ENCODE measurements around the gene FAM53C. TPM values are rescaled to one million over a fixed set of nuclear protein-coding genes. Genes with fewer than 3 reads are reported as not detected.
"Not testable (repeated sequence)": the region's sequence is repeated elsewhere in the genome, so short reads cannot be mapped to it uniquely, and the experiment has no call there.

Gene FAM53C
- total RNA-seq, 1 donor from 2014 or later, result 69.9 TPM

GRCh38 chr5:138389332-138389731, 51.3 kb downstream of the FAM53C start:
- TF ChIP-seq CTCF (IDR thresholded peaks at IDR 0.05; ENCODE audit: partially characterized antibody, unreplicated experiment), result no peak
- no peak overlapping the region for H3K4me3 Mint-ChIP-seq (ENCODE audit: unreplicated experiment)
- no peaks in the 10 kb centered on the region for H3K9me3 Mint-ChIP-seq (ENCODE audit: unreplicated experiment)
- H3K27me3 Mint-ChIP-seq (ENCODE audit: unreplicated experiment), result no peaks in the 10 kb centered on the region
- peaks cover 2% of the 10 kb centered on the region for H3K36me3 Mint-ChIP-seq (ENCODE audit: unreplicated experiment)
- H3K4me1 Mint-ChIP-seq (ENCODE audit: low read depth, unreplicated experiment), result no peaks in the 10 kb centered on the region
- DNase-seq, result no peak
- H3K27ac Mint-ChIP-seq (ENCODE audit: unreplicated experiment), result no peak overlapping the region

DNA sequence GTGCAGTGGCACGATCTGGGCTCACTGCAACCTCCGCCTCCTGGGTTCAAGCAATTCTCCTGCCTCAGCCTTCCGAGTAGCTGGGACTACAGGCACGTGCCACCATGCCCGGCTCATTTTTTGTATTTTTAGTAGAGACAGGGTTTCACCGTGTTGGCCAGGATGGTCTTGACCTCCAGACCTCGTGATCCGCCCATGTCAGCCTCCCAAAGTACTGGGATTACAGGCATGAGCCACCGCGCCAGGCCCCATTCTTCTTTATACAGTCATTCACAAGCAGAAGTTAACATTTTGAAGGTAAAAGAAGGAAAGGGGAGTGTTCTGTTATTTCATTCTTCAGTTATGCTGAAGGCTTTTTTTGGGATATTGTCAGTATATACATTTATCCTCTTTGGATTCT, 51.8 kb downstream of the FAM53C start:
- not testable (repeated sequence) for H3K27ac Mint-ChIP-seq (ENCODE audit: unreplicated experiment); H3K36me3 Mint-ChIP-seq (ENCODE audit: unreplicated experiment); DNase-seq; H3K4me3 Mint-ChIP-seq (ENCODE audit: unreplicated experiment); H3K27me3 Mint-ChIP-seq (ENCODE audit: unreplicated experiment); H3K4me1 Mint-ChIP-seq (ENCODE audit: low read depth, unreplicated experiment); H3K9me3 Mint-ChIP-seq (ENCODE audit: unreplicated experiment)

GRCh38 chr5:138391859-138392386, 53.9 kb downstream of the FAM53C start:
- Mint-ChIP-seq H3K36me3 (ENCODE audit: unreplicated experiment) (peaks cover 3% of the 10 kb centered on the region), H3K27ac (ENCODE audit: unreplicated experiment) (no peak overlapping the region), H3K4me1 (ENCODE audit: low read depth, unreplicated experiment) (no peaks in the 10 kb centered on the region), H3K9me3 (ENCODE audit: unreplicated experiment) (no peaks in the 10 kb centered on the region), H3K4me3 (ENCODE audit: unreplicated experiment) (no peak overlapping the region), H3K27me3 (ENCODE audit: unreplicated experiment) (no peaks in the 10 kb centered on the region)
- DNase-seq, result no peak
- no peak for TF ChIP-seq CTCF (IDR thresholded peaks at IDR 0.05; ENCODE audit: partially characterized antibody, unreplicated experiment)

Other genes with a start within 250 kb of the FAM53C start
- 0.71 TPM for gene NME5, start 198.8 kb upstream of the FAM53C start, total RNA-seq (ENCODE audit: unreplicated experiment)
- gene BRD8, start 159.6 kb upstream of the FAM53C start, total RNA-seq (ENCODE audit: unreplicated experiment), result 62.3 TPM
- gene KIF20A, start 159.2 kb upstream of the FAM53C start, total RNA-seq (ENCODE audit: unreplicated experiment), result 8.7 TPM
- 28.9 TPM for gene CDC23, start 124.9 kb upstream of the FAM53C start, total RNA-seq (ENCODE audit: unreplicated experiment)
- gene GFRA3, start 63.6 kb upstream of the FAM53C start, total RNA-seq (ENCODE audit: unreplicated experiment), result 1.1 TPM
- gene CDC25C, start 6.5 kb upstream of the FAM53C start, total RNA-seq (ENCODE audit: unreplicated experiment), result 3.2 TPM
- 98.5 TPM for gene KDM3B, start 14.4 kb downstream of the FAM53C start, total RNA-seq (ENCODE audit: unreplicated experiment)
- gene REEP2, start 100.8 kb downstream of the FAM53C start, total RNA-seq (ENCODE audit: unreplicated experiment), result 232 TPM
- gene EGR1, start 127.2 kb downstream of the FAM53C start, total RNA-seq (ENCODE audit: unreplicated experiment), result 1.3 TPM
- gene ETF1, start 205.0 kb downstream of the FAM53C start, total RNA-seq (ENCODE audit: unreplicated experiment), result 70.4 TPM
- gene HSPA9, start 237.1 kb downstream of the FAM53C start, total RNA-seq (ENCODE audit: unreplicated experiment), result 184 TPM

Data from glutamatergic neuron (in vitro differentiated cells).